GM21529 (cell line): ENCODE data around the gene NFIB.

ENCODE experiments used
- ATAC-seq: cut with Tn5 transposase; IDR thresholded peaks from one replicate; pipeline ENCODE4 v1.9.1; 2021; ENCODE audit not compliant: unreplicated experiment

NFIB gene

DNA sequence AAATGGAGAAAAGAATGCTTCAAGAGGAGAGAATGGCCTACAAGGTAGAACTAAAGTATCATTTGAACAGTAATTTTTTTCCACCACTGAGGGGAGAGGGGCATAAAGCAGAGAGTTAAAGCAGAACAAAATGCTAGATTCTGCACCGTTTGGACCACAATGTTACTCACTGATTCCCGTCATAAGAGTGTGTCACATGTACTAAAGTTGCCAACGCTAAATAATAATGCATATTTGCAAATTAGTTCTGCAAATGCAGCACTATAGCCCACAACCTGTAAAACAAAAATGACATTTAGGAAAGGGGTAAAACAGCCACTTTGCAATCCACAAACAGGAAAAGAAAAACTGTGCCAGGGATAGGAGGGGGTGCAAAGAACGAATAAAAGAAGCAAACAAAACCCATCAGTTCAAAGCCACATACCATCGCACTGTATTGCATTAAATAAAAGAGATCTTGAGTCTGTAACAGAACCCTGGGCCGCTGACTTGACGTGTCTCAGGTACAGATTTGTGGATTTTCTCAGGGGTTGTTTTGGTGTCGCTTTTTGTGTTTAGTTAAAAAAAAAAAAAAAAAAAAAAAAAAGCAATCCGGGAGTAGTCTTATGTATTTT lies 7.7 kb upstream of the NFIB start:
- no peak for ATAC-seq

DNA sequence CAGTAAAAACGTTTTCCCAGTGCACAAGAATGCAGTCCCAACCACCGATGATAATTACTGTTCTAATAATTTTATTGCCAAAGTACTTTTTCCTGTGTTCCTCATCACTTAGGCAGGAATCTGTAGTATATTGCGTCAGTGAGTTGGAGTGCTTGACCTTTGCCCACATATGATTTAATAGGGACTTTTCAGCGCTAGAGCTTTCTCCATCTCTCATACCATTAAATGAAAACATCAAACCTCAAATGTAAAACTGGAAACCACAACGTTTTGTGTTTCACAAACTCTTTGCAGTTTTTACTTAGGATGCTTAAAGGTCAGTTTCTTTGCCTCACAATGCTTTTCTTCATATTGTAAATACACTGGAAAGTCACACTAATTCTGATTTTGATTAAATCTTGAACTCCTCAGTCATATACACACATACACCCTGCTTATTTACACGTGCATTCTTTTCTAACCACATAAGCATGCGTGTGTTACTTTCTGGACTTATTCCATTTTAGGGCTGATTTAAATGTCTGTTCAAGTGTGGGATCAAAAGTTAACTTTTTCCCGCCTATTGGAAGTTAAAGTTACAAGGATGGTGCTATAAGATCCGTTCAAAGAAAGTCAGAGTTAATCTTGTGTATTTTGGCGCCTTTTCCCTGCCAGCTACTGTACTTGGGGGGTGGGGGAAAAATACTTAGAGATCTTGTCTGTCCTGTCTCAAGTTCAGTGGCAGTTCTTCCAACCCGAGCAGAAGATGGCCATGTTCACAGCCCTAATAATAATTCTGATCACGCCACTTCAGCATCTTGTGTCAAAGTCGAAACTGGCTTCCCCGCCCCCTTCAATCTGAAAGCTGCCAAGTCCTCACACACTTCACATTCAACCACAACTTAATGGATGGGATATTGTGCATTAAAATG lies 6.6 kb upstream of the NFIB start:
- ATAC-seq: no peak

DNA sequence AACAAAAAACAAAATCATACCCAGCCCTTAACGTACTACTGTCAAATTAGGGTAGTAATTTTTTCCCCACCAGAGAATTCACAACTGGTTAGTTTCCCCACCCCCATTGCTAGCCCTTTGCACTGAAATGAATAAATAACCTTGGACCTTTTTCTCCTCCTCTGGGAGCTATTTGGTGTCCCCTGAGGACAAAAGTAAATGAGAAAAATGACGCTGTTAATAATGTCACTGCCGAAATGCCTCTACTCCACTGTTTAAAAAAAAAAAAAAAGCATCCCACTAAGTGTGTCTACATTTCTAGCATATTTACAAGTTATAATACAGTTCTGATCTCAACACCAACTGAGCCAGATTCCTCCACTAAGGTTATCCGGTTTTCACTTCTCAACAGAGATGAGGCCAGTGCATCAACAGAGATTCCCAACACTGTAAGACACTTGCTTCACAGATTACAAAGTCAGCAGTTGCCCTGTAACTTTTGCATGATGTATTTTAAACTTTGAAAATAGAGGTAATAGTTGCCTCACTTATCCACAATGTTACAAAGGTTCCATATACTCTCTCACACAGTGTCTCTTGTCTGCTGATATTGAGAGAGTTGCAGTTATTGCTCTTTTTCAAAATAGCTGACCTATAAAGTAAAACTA lies 5.1 kb upstream of the NFIB start:
- no peak for ATAC-seq

DNA sequence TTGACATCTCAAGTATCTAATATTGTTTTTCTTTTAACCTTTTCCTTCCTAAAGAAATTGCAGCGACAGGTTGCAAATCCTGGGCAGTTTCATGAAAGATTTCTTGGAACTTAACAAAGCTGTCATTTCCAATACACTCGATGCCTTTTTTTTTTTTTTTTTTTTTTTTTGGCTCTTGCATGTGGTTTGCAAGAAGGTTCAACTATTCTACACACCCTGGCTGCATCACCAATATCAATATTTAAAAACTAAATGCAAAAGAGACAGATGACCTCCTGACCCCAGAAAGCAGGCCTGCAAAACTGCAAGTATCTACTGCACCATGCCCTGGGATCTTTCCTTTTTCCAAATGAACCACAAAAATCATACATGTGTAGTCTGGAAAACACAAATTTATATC lies 4.4 kb upstream of the NFIB start:
- ATAC-seq: no peak

DNA sequence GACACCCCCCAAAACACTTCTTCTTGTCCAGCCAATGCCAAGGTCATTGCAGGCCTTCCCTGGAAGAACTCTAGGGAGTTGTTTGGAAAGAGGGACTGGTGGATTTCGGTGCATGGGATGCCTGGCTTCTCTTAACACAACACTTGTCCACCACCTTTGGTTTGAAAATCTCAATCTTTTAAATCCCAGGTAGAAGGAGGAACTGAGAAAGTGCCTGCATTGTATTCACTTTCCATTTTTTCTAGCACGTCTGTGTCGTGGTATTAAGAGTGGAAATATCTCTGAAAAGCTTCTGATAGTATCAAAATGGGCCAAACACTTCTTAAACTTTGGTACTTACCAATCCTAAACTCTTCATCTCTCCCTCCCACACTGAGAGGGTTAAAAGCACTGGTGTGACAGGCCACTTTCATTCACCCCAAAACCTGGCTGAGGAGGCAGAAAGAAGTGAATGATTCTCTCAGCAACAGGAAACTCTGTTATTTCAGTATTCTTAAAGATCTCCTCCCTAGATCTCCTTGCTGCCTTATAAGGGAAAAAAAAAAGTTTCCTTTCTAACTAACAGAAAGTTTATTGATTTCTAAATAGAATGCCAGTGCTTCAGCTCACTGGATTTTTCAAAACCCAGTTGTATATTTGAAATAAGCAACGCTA lies 3.9 kb upstream of the NFIB start:
- ATAC-seq: no peak

DNA sequence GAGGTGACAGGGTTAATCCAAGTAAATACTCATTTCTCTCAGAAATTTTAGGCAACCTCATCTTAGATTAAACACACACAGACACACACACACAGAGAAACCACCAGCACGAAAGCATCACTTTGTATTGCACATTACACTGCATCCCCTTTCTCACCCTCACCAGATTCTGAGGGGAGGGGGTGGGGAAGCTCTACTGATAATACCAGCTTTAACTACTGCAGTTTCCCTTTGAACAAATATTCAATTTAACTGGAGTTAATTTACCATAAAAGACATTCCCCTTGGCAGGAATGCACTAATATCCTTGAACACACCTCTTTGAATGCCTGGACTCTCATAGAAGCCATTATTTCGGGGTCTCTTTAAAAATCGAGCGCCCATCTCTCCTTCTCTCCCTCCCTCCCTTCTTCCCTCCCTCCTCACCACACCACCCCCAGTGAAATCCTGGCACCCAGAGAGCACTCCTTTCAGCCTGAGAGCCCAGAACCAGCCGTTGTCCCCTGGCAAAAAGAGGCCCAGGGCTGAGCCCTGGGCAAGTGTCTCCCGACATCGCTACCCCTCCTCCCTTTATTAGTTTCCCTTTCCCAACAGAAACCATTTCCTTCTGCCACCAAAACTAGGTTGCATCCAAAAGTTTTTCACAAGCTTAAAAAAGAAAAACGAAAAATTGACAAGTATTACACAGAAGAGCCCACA lies 2.8 kb upstream of the NFIB start:
- ATAC-seq: no peak

DNA sequence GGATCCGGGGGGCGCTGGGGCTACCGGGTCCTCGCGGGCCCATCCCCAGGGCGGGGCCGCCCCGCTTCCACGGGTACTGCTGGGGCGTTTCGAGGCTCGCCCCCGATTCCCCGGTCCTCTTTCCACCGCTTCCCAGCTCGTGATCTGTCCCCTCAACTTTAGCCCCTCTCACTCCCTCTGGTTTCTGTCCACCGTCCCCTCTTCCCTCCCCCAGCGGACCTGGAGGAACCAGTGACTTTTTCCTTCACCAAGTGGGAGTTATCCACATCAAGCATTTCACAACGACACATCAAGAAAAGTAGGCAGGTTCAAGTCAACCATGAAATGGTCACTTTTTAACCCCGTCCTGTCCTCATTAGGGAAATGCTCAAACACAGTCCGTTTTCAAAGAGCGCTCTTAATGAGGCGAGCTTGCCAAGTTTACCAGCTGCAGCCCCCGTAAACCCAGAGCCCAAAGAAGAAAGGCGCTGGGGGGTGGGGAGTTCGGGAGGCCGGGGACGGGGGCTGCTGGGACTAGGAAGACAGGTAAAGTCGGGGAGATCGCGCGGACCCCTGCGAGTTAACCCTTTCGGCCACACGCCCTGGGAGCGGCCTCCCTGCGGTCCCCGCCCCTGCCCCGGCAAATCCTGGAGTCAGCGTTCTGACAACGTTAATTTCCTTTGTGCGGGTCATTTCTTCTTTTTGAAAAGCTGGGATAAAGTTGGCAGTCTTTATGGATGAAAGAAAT lies 2.1 kb upstream of the NFIB start:
- ATAC-seq: no peak

DNA sequence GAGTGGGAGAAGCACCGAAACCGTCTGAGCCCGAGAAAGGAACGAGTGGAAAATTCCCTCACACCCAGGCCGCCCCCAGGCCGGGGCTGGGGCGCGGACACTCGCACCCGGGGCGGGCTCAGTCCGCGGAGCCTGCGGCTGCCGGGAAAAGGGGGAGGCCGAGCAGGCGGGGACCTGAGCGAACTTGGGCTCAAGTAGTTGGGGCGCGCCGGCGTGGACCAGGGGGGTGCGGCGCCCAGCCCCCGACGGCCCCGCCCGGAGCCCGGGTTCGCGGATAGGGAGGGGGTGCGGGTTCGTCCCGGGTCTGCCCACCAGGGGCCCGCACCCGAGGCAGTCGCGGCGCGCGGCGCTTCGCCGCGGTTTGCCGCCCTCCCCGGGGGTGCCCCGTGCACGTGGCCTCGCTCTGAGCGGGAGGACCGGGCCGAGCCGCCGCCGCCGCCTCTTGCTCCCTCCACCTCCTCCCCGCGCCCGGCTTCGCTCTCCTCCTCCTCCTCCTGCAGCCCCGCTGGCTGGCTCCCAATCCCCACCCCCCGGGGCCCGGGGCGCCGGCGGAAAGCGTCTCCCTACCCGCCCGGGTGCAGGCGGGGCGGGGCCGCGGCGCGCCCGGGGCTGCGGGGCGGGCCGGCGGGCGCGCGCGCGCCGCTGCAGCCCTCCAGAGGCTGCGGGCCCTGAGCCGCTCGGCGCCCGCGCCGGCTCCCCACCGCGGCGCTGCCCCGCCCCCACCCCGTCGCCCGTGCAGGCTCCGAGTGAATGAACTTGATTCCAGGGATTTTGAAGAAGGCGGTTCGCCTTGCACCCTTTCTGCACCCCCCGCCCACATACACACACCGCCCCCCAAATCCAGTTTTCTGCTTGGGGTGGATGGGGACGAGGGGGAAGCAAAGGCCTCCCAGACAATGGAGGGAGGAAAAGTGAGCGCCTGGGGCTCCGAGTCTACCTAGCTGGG lies 1.3 kb upstream of the NFIB start:
- ATAC-seq: no peak

DNA sequence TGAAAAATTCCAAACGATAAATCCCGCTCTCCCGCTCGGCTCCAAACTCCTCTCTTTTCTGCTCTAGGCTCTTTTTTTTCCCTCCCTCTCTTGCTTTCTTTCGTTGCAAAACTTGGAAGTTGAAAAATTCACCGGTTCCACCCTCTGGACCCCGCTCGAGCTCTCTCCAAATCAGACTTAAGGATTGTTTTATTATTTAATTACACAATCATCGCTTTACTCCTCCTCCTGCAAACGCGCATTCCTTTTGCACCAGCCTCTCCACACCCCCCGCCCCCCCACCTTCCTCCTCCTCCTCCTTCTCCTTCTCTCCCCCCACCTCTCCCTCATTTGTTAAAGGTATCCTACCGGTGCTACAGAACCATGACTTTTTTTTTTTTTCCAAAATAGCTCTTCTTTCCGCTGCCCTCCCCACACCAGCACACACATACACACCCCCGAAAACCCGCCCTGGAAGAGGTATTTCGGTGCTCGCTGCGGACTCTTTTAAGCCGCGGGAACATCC lies 535 bp upstream of the NFIB start:
- ATAC-seq: no peak

DNA sequence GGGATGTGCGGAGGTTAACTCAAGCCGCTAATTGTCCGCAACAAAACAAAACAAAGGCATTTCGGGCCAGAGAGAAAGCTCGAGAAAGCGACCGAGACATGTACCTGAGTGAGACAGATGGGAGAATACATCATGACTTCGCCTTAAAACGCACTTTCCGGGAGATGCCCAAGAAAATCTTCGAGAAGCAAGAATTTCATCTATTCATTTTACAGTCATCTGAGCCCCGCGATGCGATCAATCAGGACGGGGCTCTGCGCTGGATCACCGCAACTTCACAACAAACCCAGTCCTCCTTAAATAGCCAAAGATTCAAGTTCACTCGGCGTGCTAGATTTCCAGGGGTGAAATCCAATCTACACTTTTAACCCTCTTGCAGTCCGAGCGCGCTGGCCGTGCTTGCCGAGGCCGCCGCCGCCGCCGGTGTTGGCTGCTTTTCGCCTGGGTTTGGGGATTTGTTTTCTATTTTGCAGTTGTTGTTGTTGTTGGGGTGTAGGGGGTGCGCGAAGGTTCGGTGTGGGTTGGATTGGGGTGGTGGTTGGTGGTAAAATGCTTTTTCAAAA lies 482 bp downstream of the NFIB start:
- ATAC-seq: no peak

DNA sequence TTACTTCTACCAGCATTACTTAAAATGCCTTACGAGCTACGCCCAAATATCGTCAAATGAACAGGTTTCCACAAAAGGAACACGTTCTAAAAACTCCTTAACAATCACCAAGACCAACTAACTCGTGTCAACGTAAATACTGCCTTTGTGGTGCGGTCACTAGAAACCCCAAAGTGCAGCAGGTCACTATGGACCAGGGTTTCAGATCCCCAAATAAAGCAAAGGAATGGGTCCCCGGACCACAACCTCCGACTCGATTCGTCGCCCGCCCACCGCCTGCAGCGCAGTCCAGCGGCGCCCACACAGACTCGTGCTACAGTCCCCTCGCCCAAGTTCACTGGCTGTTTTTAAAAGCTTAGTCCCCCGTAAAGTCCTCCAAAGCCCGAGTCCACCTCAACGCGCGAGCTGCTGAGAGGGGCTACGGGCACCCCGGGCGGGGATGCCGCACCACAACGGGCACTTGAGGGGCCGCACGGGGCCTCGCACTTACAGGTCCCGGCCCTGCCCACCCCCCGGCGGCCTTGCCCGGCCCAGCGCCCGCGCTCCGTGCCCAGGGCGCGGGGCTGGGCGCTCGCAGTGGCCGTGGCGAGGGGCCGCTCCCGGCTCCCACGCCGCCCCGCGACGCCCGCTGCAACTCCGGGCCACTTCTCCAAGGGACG lies 1.1 kb downstream of the NFIB start:
- ATAC-seq: no peak

DNA sequence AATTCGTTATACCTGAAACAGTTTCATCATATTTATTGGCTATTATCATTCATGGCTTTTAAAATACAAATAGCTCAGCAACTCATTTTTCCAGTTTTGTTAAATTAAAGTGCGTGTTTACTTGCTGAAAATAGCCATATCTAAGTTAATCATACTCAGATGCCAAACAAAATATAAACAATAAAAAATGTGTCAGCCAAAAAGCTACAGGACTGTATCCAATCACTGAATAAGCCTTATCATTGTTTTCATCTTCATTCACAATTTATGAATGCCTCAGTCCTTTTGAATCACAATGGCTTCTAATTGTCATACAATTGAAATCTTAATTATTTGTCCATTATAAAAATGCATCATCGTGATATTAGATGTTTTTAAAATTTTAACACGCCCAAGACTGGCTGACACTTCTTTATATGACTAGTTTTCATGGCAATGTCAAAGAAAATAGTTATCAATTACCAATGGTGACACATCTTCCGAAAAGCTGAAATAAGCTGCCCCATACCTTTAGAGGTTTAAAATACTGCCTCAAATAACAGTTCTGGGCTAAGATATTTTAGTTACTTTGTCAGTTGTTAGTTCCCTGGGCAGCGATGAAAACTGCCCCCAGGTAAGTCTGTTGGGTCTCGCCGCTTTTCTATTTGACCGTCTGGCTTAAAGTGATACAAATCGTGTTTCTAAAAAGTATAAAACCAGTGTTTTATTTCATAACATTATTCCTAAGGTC lies 1.8 kb downstream of the NFIB start:
- ATAC-seq: no peak

DNA sequence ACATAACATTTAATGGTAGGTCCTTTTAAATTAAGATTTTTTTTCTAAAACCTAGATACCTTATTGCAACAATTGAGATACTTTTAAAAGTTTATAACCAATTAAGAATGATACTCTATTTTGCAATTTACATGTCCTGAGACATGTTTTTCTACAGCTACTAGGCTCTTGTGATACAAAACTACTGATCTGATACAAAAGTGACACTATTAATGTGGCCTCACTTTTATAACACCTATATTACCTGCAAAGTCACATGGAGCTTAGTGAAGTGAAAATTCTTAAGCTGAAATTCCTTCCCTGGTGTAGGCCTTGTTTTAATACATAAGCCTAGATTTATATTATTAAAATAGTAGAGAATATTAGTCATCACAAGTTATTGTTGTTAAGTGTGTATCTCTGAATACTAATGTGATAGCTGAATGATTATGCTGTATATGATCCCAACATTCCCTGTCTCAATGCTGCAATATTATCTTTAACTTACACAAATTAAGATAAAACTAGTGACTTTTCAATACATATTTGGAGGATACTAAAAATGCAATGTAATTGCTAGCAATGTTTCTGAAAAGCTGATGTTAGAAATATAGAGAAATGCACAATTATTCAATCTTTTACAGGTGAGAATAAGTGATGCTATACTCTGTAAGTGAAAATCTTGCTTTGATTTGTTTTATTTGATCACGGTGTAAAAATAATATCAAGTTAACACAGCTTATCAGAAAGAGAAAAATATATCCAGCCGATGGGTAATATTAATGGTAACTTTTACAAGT lies 2.6 kb downstream of the NFIB start:
- no peak for ATAC-seq

DNA sequence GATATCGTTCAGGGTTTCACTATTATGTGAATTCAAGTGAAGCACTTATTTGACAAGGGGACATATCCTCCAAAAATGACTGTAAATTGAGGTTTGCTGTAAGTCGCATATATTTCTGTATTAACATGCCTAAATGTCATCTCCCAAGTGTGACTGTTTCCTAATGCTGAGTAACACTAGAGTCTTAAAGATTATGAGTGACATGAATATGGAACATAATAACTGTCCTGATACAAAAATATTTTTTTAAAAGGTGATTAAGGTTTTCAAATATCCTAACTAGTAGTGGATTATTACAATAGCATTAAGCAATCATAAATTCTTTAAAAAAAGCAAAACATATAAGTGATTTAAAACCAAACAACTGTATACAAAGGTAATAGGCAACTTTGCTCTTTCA lies 3.6 kb downstream of the NFIB start:
- no peak for ATAC-seq

DNA sequence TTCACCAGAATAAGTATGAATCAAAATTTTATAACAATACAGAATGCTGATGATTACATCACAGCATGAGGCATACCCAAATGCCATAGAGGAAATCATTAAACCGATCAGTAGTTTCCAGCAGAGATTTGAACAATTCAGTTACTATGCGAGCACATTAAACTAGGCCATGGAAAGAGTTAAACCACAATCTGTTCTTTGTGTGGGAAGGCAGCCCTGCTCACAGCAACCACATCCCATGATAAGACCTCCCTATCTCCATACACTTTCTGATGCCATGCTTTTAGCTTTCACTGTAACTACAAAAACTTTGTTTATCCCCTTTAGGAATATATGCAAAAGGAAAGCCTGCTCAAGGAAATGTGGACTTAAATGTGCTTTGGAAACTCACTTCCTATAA lies 4.5 kb downstream of the NFIB start:
- no peak for ATAC-seq

DNA sequence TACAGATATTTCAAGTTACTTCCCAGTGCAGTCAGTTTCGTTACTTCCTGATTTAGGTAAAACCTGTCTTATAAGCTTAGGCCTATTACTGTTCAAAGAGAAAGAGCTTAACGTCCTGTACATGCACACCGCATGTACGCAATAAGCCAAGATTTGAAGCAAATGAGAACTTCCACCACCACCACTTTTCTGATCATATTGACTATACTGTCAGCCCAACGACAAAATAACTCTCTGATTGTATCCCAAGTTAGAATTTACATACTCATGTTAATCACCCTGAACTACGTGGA lies 5.1 kb downstream of the NFIB start:
- no peak for ATAC-seq
